Ascending aorta (tissue), 2 donors: ENCODE results near the gene FERMT2. TPM values are rescaled to one million over a fixed set of nuclear protein-coding genes. Genes with fewer than 3 reads are reported as not detected.

Source experiments
- DNase-seq, 2 donors: peaks; one replicate each; pipeline ENCODE4 v3.0.0-alpha.2; 2019; ENCODE audit warnings: low spot score in 2 of 2
- H3K27ac ChIP-seq, 2 donors: fragments of 200-600 bp; sonication (generic); one replicate each; pipeline ENCODE4 v1.5.1; 2016 to 2017; ENCODE audit warnings: mild to moderate bottlenecking in 1 of 2
- H3K27me3 ChIP-seq: fragments of 200-600 bp; sonication (generic); one replicate; pipeline ENCODE4 v1.5.1; 2017
- H3K36me3 ChIP-seq, 2 donors: fragments of 200-600 bp; sonication (generic); one replicate each; pipeline ENCODE4 v1.5.1; 2016
- H3K4me1 ChIP-seq, 2 donors: fragments of 200-600 bp; sonication (generic); one replicate each; pipeline ENCODE4 v1.5.1; 2016 to 2017; ENCODE audit warnings: mild to moderate bottlenecking in 1 of 2
- H3K4me3 ChIP-seq, 2 donors: fragments of 200-600 bp; sonication (generic); one replicate each; pipeline ENCODE4 v1.5.1; 2016 to 2017; ENCODE audit warnings: mild to moderate bottlenecking in 1 of 2
- H3K9me3 ChIP-seq, 2 donors: fragments of 200-600 bp; sonication (generic); one replicate each; pipeline ENCODE4 v1.5.1; 2016
- CTCF ChIP-seq, 3 experiments: fragments of 200-600 bp in 2 of 3; fragments of 450-650 bp in 1 of 3; sonication (generic) in 2 of 3; IDR thresholded peaks; one replicate each; pipeline ENCODE4 v1.5.1; 2016 to 2019; ENCODE audit warnings: antibody characterized with exemption in 3 of 3, mild to moderate bottlenecking in 1 of 3, moderate library complexity in 1 of 3
- intact Hi-C: fragments of 100-400 bp; cut with DNase I; formaldehyde crosslinking; loops from one replicate; pipeline ENCODE4 v1.15.1; 2023
- total RNA-seq: library from RNA; depleted of rRNA; stranded (reverse); fragments of >200 nt; gene quantifications from one replicate; pipeline ENCODE4 v1.1.0, GENCODE V29; 2016

The FERMT2 gene
- total RNA-seq, 1 donor from 2014 or later, result 101 TPM

GRCh38 chr14:52860209-52860608, 90.6 kb downstream of the FERMT2 start:
- Histone ChIP-seq H3K4me1 (peaks cover 0 to 10% of the 10 kb centered on the region in 2 donors), H3K9me3 (no peaks in the 10 kb centered on the region), H3K27ac (no peak overlapping the region), H3K27me3 (no peaks in the 10 kb centered on the region), H3K36me3 (peaks cover 52 to 68% of the 10 kb centered on the region in 2 donors), H3K4me3 (no peak overlapping the region)
- intact Hi-C loops, result no loop called here
- DNase-seq, result no peak
- no peak for TF ChIP-seq CTCF (IDR thresholded peaks at IDR 0.05)

- intact Hi-C loops, result no loop called here
- Histone ChIP-seq H3K36me3 (peaks cover 27 to 54% of the 10 kb centered on the region in 2 donors), H3K4me1 (no peaks in the 10 kb centered on the region), H3K9me3 (no peaks in the 10 kb centered on the region), H3K27me3 (no peaks in the 10 kb centered on the region), H3K4me3 (no peak overlapping the region), H3K27ac (no peak overlapping the region)
- no peak for TF ChIP-seq CTCF (IDR thresholded peaks at IDR 0.05)
- DNase-seq, result no peak
Measured at GRCh38 chr14:52856139-52856538, 94.7 kb downstream of the FERMT2 start.

- H3K27me3 ChIP-seq, result no peaks in the 10 kb centered on the region
- intact Hi-C loops, result no loop called here
- no peak for TF ChIP-seq CTCF (IDR thresholded peaks at IDR 0.05)
- peaks cover 11 to 37% of the 10 kb centered on the region in 2 donors for H3K36me3 ChIP-seq
- H3K27ac ChIP-seq, result no peak overlapping the region
- no peak overlapping the region for H3K4me3 ChIP-seq
- no peaks in the 10 kb centered on the region for H3K9me3 ChIP-seq
- DNase-seq, result no peak
- H3K4me1 ChIP-seq, result no peaks in the 10 kb centered on the region
Measured at GRCh38 chr14:52853522-52853854, 97.4 kb downstream of the FERMT2 start.

GRCh38 chr14:52852810-52853521, 97.9 kb downstream of the FERMT2 start:
- TF ChIP-seq CTCF (IDR thresholded peaks at IDR 0.05), result no peak
- DNase-seq, result no peak
- Histone ChIP-seq H3K27ac (no peak overlapping the region), H3K4me1 (no peaks in the 10 kb centered on the region), H3K36me3 (peaks cover 5 to 31% of the 10 kb centered on the region in 2 donors), H3K27me3 (no peaks in the 10 kb centered on the region), H3K9me3 (no peaks in the 10 kb centered on the region), H3K4me3 (no peak overlapping the region)
- intact Hi-C loops, result no loop called here

GRCh38 chr14:52850451-52850909, 100.4 kb downstream of the FERMT2 start:
- Histone ChIP-seq H3K27me3 (no peaks in the 10 kb centered on the region), H3K9me3 (no peaks in the 10 kb centered on the region), H3K27ac (no peak overlapping the region), H3K4me1 (peaks cover 0 to 3% of the 10 kb centered on the region in 2 donors), H3K36me3 (peaks cover 0 to 8% of the 10 kb centered on the region in 2 donors), H3K4me3 (no peak overlapping the region)
- no peak for TF ChIP-seq CTCF (IDR thresholded peaks at IDR 0.05)
- DNase-seq, result no peak
- intact Hi-C loops, result no loop called here
